Transverse colon (tissue), 4 donors: Measurements from ENCODE around the gene EIF1AD. TPM values are rescaled to one million over a fixed set of nuclear protein-coding genes. Genes with fewer than 3 reads are reported as not detected.

Experiments used
- DNase-seq: peaks from one replicate; pipeline ENCODE4 v3.0.0-alpha.2; 2019
- H3K27ac ChIP-seq, 4 donors: fragments of 200-600 bp; sonication (generic); 2 replicates each; pipeline ENCODE4 v1.5.1; 2016 to 2018; ENCODE audit warnings: inconsistent platforms in 4 of 4
- H3K27me3 ChIP-seq: fragments of 200-600 bp; sonication (generic); 2 replicates; pipeline ENCODE4 v1.5.1; 2017; ENCODE audit warnings: inconsistent platforms
- H3K36me3 ChIP-seq, 4 donors: fragments of 200-600 bp; sonication (generic); 2 replicates each; pipeline ENCODE4 v1.5.1; 2017 to 2019; ENCODE audit warnings: inconsistent platforms in 4 of 4
- H3K4me1 ChIP-seq, 4 donors: fragments of 200-600 bp; sonication (generic); 2 replicates each; pipeline ENCODE4 v1.5.1; 2017 to 2020; ENCODE audit warnings: inconsistent platforms in 4 of 4
- H3K4me3 ChIP-seq, 4 donors: fragments of 200-600 bp; sonication (generic); 1 replicate in 1 of 4; 2 replicates in 3 of 4; pipeline versions ENCODE4 v1.5.1 to v1.6.1; 2017 to 2019; ENCODE audit warnings: inconsistent platforms in 4 of 4
- H3K9me3 ChIP-seq, 2 donors: fragments of 200-600 bp; sonication (generic); 2 replicates each; pipeline ENCODE4 v1.5.1; 2017 to 2019; ENCODE audit warnings: inconsistent platforms in 2 of 2
- CTCF ChIP-seq, 5 experiments: fragments of 200-600 bp in 3 of 5; fragments of 450-650 bp in 2 of 5; sonication (generic) in 3 of 5; IDR thresholded peaks; 1 replicate in 2 of 5; 2 replicates in 3 of 5; pipeline ENCODE4 v1.5.1; 2016 to 2017; ENCODE audit warnings: antibody characterized with exemption in 5 of 5, inconsistent platforms in 3 of 5, mild to moderate bottlenecking in 2 of 5, moderate library complexity in 1 of 5
- EP300 ChIP-seq: sonication (generic); formaldehyde crosslinking; IDR thresholded peaks from one replicate; pipeline ENCODE4 v1.6.1; 2017; ENCODE audit warnings: antibody characterized with exemption, low read depth
- POLR2A ChIP-seq: fragments of 450-650 bp; IDR thresholded peaks from one replicate; pipeline ENCODE4 v1.6.1; 2016; ENCODE audit warnings: antibody characterized with exemption, mild to moderate bottlenecking, moderate library complexity
- POLR2AphosphoS5 ChIP-seq, 3 donors: sonication (generic); formaldehyde crosslinking; IDR thresholded peaks; one replicate each; pipeline ENCODE4 v1.6.1; 2016; ENCODE audit warnings: antibody characterized with exemption in 3 of 3
- WGBS, 2 donors: methylation state at CpG; one replicate each; pipeline ENCODE4 v1.1.5; 2018; ENCODE audit warnings: low coverage in 1 of 2; 5-methylcytosine and 5-hydroxymethylcytosine counted together
- in situ Hi-C, 4 donors: fragments of 200-750 bp; cut with MboI; loops; one replicate each; pipeline versions ENCODE4 v1.15.0 to v1.15.1; 2017; ENCODE audit warnings: low sequenced_read_pairs in 3 of 4, low pct_ligation_motif_present in 1 of 4, low pct_unique_long_range_greater_than_20kb in 1 of 4
- intact Hi-C: fragments of 100-400 bp; cut with DNase I; formaldehyde crosslinking; loops from one replicate; pipeline ENCODE4 v1.15.1; 2023; ENCODE audit warnings: low total_unique reads
- total RNA-seq, 4 donors: library from RNA; depleted of rRNA; stranded (reverse); fragments of >200 nt; gene quantifications; one replicate each; pipeline ENCODE4 v1.1.0, GENCODE V29; 2016

The EIF1AD gene
- total RNA-seq, 4 donors from 2014 or later: 14.6 to 82.6 (median 31.2) TPM

- peaks cover 0 to 7% (median 6%) of the 10 kb centered on the region in 4 donors for H3K4me1 ChIP-seq
- DNase-seq: no peak
- no peaks in the 10 kb centered on the region for H3K36me3 ChIP-seq
- H3K4me3 ChIP-seq: no peak overlapping the region
- no peak overlapping the region for H3K27ac ChIP-seq
- in situ Hi-C loops: no loop called here
- TF ChIP-seq POLR2A: no peak
- no peak for TF ChIP-seq EP300
- TF ChIP-seq CTCF (IDR thresholded peaks at IDR 0.05): no peak
- TF ChIP-seq POLR2AphosphoS5 (IDR thresholded peaks at IDR 0.05): no peak
- peaks cover 39% of the 10 kb centered on the region for H3K27me3 ChIP-seq
- intact Hi-C loops: no loop called here
- H3K9me3 ChIP-seq: no peaks in the 10 kb centered on the region
- 88% methylated on average over 4 of the region's 6 CpGs; no CpG with 5 or more reads in 1 of the 2 donors for WGBS, 2 donors
These were observed 13.0 kb upstream of the EIF1AD start for GRCh38 chr11:66014804-66015453.

- intact Hi-C loops: no loop called here
- no peak for DNase-seq
- Histone ChIP-seq H3K27ac (no peak overlapping the region), H3K4me3 (no peak overlapping the region), H3K4me1 (peaks cover 0 to 7% (median 6%) of the 10 kb centered on the region in 4 donors), H3K36me3 (no peaks in the 10 kb centered on the region), H3K9me3 (no peaks in the 10 kb centered on the region), H3K27me3 (peaks cover 39% of the 10 kb centered on the region)
- no peak for TF ChIP-seq POLR2AphosphoS5 (IDR thresholded peaks at IDR 0.05)
- no peak for TF ChIP-seq CTCF (IDR thresholded peaks at IDR 0.05)
- TF ChIP-seq EP300: no peak
- no peak for TF ChIP-seq POLR2A
- in situ Hi-C loops: no loop called here
- WGBS, 2 donors: 72% methylated on average over 6 of the region's 7 CpGs; no CpG with 5 or more reads in 1 of the 2 donors
These were observed 11.8 kb upstream of the EIF1AD start for GRCh38 chr11:66013762-66014100.

- DNase-seq: no peak
- intact Hi-C loops: no loop called here
- in situ Hi-C loops: no loop called here
- 47% methylated on average over 11 of the region's 12 CpGs; no CpG with 5 or more reads in 1 of the 2 donors for WGBS, 2 donors
- H3K36me3 ChIP-seq: no peaks in the 10 kb centered on the region
- H3K27ac ChIP-seq: no peak overlapping the region
- H3K9me3 ChIP-seq: no peaks in the 10 kb centered on the region
- H3K4me1 ChIP-seq: peaks cover 0 to 7% (median 6%) of the 10 kb centered on the region in 4 donors
- no peak for TF ChIP-seq POLR2AphosphoS5 (IDR thresholded peaks at IDR 0.05)
- no peak for TF ChIP-seq EP300
- TF ChIP-seq POLR2A: no peak
- H3K27me3 ChIP-seq: peaks cover 39% of the 10 kb centered on the region
- H3K4me3 ChIP-seq: no peak overlapping the region
These were observed 11.2 kb upstream of the EIF1AD start for GRCh38 chr11:66012946-66013761.

GRCh38 chr11:66012371-66012945 lies 10.5 kb upstream of the EIF1AD start:
- WGBS, 2 donors: 58 to 60% methylated on average over 2 to 11 of the region's 12 CpGs
- Histone ChIP-seq H3K27ac (no peak overlapping the region), H3K36me3 (no peaks in the 10 kb centered on the region), H3K9me3 (no peaks in the 10 kb centered on the region), H3K4me1 (peaks cover 0 to 7% (median 6%) of the 10 kb centered on the region in 4 donors), H3K27me3 (peaks cover 39% of the 10 kb centered on the region), H3K4me3 (no peak overlapping the region)
- no peak for TF ChIP-seq CTCF (IDR thresholded peaks at IDR 0.05)
- no peak for TF ChIP-seq POLR2AphosphoS5 (IDR thresholded peaks at IDR 0.05)
- TF ChIP-seq POLR2A: no peak
- TF ChIP-seq EP300: no peak
- no peak for DNase-seq
- intact Hi-C loops (no loop called here), in situ Hi-C loops (no loop called here)
